Measurements from ENCODE around the gene RASGRF1.

The RASGRF1 gene

GRCh38 chr15:78968539-78969271 lies 121.9 kb downstream of the RASGRF1 start:
- no peak for DNase-seq (ENCODE audit: low read depth)
- no peak overlapping the region for H3K4me3 ChIP-seq (ENCODE audit: low read depth, low read length)
- no peak for TF ChIP-seq MYC (IDR thresholded peaks at IDR 0.05; ENCODE audit: low read depth, low read length)
- TF ChIP-seq MAX (IDR thresholded peaks at IDR 0.05; ENCODE audit: low read depth, low read length) = no peak
- TF ChIP-seq POLR2A (IDR thresholded peaks at IDR 0.05; ENCODE audit: extremely low read depth, insufficient read length) = no peak
- no peak for TF ChIP-seq CTCF (IDR thresholded peaks at IDR 0.05; ENCODE audit: low read depth, low read length)

- no peak for DNase-seq (ENCODE audit: low read depth)
- no peak overlapping the region for H3K4me3 ChIP-seq (ENCODE audit: low read depth, low read length)
- TF ChIP-seq MYC (IDR thresholded peaks at IDR 0.05; ENCODE audit: low read depth, low read length) = no peak
- no peak for TF ChIP-seq CTCF (IDR thresholded peaks at IDR 0.05; ENCODE audit: low read depth, low read length)
- TF ChIP-seq MAX (IDR thresholded peaks at IDR 0.05; ENCODE audit: low read depth, low read length) = no peak
- no peak for TF ChIP-seq POLR2A (IDR thresholded peaks at IDR 0.05; ENCODE audit: extremely low read depth, insufficient read length)
Observed at GRCh38 chr15:78968114-78968513, 122.5 kb downstream of the RASGRF1 start.

- no peak for DNase-seq (ENCODE audit: low read depth)
- no peak for TF ChIP-seq CTCF (IDR thresholded peaks at IDR 0.05; ENCODE audit: low read depth, low read length)
- no peak for TF ChIP-seq MYC (IDR thresholded peaks at IDR 0.05; ENCODE audit: low read depth, low read length)
- no peak for TF ChIP-seq POLR2A (IDR thresholded peaks at IDR 0.05; ENCODE audit: extremely low read depth, insufficient read length)
- TF ChIP-seq MAX (IDR thresholded peaks at IDR 0.05; ENCODE audit: low read depth, low read length) = no peak
Observed at GRCh38 chr15:78960308-78960707, 130.3 kb downstream of the RASGRF1 start.

GRCh38 chr15:78959360-78959759 lies 131.2 kb downstream of the RASGRF1 start:
- no peak for TF ChIP-seq MYC (IDR thresholded peaks at IDR 0.05; ENCODE audit: low read depth, low read length)
- no peak for TF ChIP-seq CTCF (IDR thresholded peaks at IDR 0.05; ENCODE audit: low read depth, low read length)
- TF ChIP-seq POLR2A (IDR thresholded peaks at IDR 0.05; ENCODE audit: extremely low read depth, insufficient read length) = no peak
- DNase-seq (ENCODE audit: low read depth) = no peak
- H3K4me3 ChIP-seq (ENCODE audit: low read depth, low read length) = no peak overlapping the region

More at GRCh38 chr15:78960308-78960707, 130.3 kb downstream of the RASGRF1 start:
- no peak overlapping the region for H3K4me3 ChIP-seq (ENCODE audit: low read depth, low read length)

GRCh38 chr15:78957416-78958093 lies 133.0 kb downstream of the RASGRF1 start:
- H3K4me3 ChIP-seq (ENCODE audit: low read depth, low read length) = no peak overlapping the region
- TF ChIP-seq MAX (IDR thresholded peaks at IDR 0.05; ENCODE audit: low read depth, low read length) (no peak), MYC (IDR thresholded peaks at IDR 0.05; ENCODE audit: low read depth, low read length) (no peak), POLR2A (IDR thresholded peaks at IDR 0.05; ENCODE audit: extremely low read depth, insufficient read length) (no peak), CTCF (IDR thresholded peaks at IDR 0.05; ENCODE audit: low read depth, low read length) (no peak)
- DNase-seq (ENCODE audit: low read depth) = no peak

Data from NB4 (cell line).